T-helper 9 cell (primary cell): ENCODE measurements around the gene ZNF439.
"Not testable (repeated sequence)": the region's sequence is repeated elsewhere in the genome, so short reads cannot be mapped to it uniquely, and the experiment has no call there.

Experiments
- DNase-seq: peaks from one replicate; pipeline ENCODE4 v3.0.0-alpha.2; 2020
- total RNA-seq, 2 donors: gene quantifications; one replicate each; lab custom pipeline; 2026; lab: John Stamatoyannopoulos, UW

Gene ZNF439
- 9.4 to 13.7 reads per million in 2 donors for total RNA-seq

- DNase-seq, result peak; percentile 78
These were observed at the start of gene ZNF439 for GRCh38 chr19:11848594-11849469. Gene ZNF439, plus strand, starts transcription at chr19:11848726. Its CDS starts 142 bp downstream, at chr19:11848868.

GRCh38 chr19:11806354-11807098, 42.0 kb upstream of the ZNF439 start:
- no peak for DNase-seq

GRCh38 chr19:11807099-11807380, 41.5 kb upstream of the ZNF439 start:
- DNase-seq, result no peak

- no peak for DNase-seq
These were observed 34.9 kb upstream of the ZNF439 start for GRCh38 chr19:11813703-11814028.

GRCh38 chr19:11814029-11814699, 34.4 kb upstream of the ZNF439 start, which contains the start of gene ZNF440:
Gene ZNF440, plus strand, starts transcription at chr19:11814273. Its CDS starts 175 bp downstream, at chr19:11814448.
- DNase-seq, result peak; percentile 69

GRCh38 chr19:11814700-11815035, 33.9 kb upstream of the ZNF439 start:
- DNase-seq, result no peak

- DNase-seq, result no peak
These were observed 26.9 kb upstream of the ZNF439 start for GRCh38 chr19:11821474-11822109.

GRCh38 chr19:11828957-11829876, 19.3 kb upstream of the ZNF439 start:
- DNase-seq, result not testable (repeated sequence)

GRCh38 chr19:11832253-11832912, 16.1 kb upstream of the ZNF439 start:
- DNase-seq, result no peak

GRCh38 chr19:11833541-11833940, 15.0 kb upstream of the ZNF439 start:
- DNase-seq, result no peak

GRCh38 chr19:11835626-11836066, 12.9 kb upstream of the ZNF439 start:
- not testable (repeated sequence) for DNase-seq

GRCh38 chr19:11843722-11844121, 4.8 kb upstream of the ZNF439 start:
- no peak for DNase-seq

GRCh38 chr19:11847615-11848014, 911 bp upstream of the ZNF439 start:
- DNase-seq, result not testable (repeated sequence)

- peak; percentile 0 for DNase-seq
These were observed 329 bp upstream of the ZNF439 start for GRCh38 chr19:11848200-11848593.

GRCh38 chr19:11850289-11850688, 1.8 kb downstream of the ZNF439 start:
- DNase-seq, result not testable (repeated sequence)

GRCh38 chr19:11853358-11853757, 4.8 kb downstream of the ZNF439 start:
- no peak for DNase-seq

GRCh38 chr19:11856596-11857250, 8.2 kb downstream of the ZNF439 start:
- no peak for DNase-seq

- no peak for DNase-seq
These were observed 12.2 kb downstream of the ZNF439 start for GRCh38 chr19:11860721-11861120.

GRCh38 chr19:11861301-11861700, 12.8 kb downstream of the ZNF439 start:
- no peak for DNase-seq

GRCh38 chr19:11867766-11868165, 19.2 kb downstream of the ZNF439 start:
- not testable (repeated sequence) for DNase-seq

GRCh38 chr19:11868188-11868587, 19.7 kb downstream of the ZNF439 start:
- no peak for DNase-seq
